Hematopoietic multipotent progenitor cell treated with erythropoietin and hydrocortisone succinate and interleukin-3 and kit ligand, for 15 days (in vitro differentiated cells): Measurements from ENCODE around the gene SREK1IP1.

Source experiments
- DNase-seq: peaks from one replicate; pipeline ENCODE4 v3.0.0-alpha.2; 2015; ENCODE audit warnings: low spot score

Gene SREK1IP1

GRCh38 chr5:64680289-64680688, 88.2 kb downstream of the SREK1IP1 start:
- DNase-seq = no peak

DNA sequence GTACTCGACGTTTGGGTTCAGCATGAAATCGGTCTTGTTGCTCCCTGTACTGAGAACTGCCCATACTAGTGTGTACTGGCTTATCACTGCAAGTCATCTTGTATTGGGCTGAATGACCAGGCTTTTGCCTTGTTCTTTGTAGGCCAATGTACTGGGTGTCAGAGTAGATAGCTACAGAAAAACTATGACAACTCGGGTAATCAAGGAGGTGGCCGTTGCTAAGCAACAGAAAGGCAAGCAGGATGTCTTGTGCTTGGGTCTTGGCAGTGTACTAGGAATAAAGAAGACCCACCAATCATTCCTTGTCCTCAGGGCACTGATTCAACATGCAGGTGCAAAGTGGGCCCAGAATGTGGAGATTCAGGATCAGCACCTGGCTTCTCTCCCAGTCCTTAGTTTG, 90.1 kb downstream of the SREK1IP1 start:
- no peak for DNase-seq

DNA sequence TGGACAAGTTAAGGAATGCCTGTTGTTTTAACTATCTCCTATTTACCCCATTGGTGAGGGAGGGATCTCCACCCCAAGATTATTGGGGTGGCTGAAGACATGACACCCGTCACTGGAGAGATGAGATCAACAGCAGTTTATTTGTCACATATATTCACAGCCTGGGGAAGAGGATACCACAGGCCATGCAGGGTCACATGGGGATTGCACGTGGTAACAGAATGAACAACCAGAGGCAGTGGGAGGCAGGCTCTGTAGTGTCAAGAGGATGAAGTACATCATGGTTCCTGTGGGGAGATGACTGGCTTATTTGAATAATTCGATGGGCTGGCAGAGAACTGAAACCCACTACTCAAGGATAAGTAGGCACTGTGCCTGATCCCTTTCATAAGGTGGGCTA, 96.8 kb downstream of the SREK1IP1 start:
- no peak for DNase-seq

DNA sequence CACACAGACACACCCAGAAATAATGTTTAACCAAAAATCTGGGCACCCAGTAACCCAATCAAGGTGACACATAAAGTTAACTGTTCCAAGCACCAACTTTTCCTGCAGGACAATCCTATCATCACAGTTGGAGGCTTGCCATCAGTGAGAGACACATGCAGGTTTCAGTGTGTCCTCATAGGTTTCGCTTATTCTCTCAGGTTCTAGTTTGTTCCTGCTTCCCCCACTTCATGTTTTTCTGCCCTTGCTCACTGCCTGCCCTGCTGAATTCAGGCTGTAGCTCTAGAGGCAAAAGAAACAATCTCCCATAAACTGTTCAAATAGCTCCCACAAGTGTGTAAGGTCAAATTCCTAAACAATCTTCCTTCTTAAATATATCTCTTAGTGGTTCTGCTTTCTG, 98.2 kb downstream of the SREK1IP1 start:
- DNase-seq = no peak
